NOMO-1 treated with DMSO at 0.1 percent for 48 hours (cell line): ENCODE data around the gene HAPLN1.

ENCODE experiments used
- DNase-seq: peaks from one replicate; lab custom pipeline; 2025; ENCODE audit not compliant: unreplicated experiment; lab: John Stamatoyannopoulos, UW

The HAPLN1 gene

DNA sequence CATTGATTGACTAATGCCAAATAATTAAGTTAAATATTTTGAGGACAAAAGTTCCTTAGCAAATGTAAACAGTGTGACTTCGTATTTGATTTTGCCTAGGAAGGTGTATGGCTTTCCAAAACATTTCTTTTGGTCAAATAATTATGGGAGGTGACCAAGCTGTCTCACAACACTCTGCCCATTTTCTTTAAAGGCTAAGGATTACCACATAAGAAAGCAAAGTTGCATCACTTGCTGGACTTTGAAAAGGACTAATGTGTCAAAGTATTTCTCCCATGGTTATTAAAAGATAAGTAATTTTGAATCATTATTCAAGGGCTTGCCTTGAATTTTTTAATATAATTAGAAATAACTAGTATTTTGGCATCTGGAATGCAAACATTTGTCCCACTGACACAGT, 74.7 kb downstream of the HAPLN1 start:
- DNase-seq: no peak

GRCh38 chr5:83644301-83644700, 76.4 kb downstream of the HAPLN1 start:
- no peak for DNase-seq

DNA sequence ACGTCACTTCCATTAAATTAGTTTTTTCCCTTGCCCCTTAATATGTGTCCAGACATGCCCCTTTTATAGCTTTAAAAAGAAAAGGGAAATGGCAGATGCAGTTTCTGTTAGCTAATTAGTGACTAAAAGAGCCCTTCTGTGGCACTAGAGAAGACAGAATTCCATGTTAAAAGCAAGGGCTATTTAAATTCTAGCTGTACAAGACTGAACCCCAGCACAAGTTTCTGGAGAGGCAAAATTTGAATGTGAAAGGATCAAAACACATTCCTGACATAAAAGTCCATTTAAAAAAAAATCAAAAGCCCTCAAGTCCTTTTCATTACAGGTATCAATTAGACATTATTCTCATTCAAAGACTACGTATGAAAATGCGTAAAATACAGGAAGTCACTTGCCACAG, 78.7 kb downstream of the HAPLN1 start:
- DNase-seq: peak; percentile 49

- DNase-seq: no peak
Measured at GRCh38 chr5:83639911-83640310, 80.7 kb downstream of the HAPLN1 start.

DNA sequence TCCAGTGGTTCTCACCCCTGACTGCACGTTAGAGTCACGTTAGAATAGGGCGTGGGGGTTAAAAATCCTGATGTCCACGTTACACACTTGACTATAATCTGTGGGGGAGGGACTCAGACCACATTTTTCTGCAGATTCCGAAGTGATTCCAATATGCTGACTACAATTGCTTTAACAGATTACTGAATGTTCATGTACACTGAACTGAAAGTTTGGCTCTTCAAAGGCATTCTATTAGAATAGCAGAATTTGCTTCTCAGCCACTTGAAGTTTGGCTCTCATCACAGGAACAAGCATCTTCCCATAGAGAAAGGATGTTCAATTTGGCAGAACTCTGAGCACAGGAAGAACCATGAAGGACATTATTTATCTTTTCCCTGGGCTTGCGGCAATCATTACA, 84.5 kb downstream of the HAPLN1 start:
- no peak for DNase-seq

- DNase-seq: no peak
Measured at GRCh38 chr5:83633285-83633684, 87.4 kb downstream of the HAPLN1 start.

DNA sequence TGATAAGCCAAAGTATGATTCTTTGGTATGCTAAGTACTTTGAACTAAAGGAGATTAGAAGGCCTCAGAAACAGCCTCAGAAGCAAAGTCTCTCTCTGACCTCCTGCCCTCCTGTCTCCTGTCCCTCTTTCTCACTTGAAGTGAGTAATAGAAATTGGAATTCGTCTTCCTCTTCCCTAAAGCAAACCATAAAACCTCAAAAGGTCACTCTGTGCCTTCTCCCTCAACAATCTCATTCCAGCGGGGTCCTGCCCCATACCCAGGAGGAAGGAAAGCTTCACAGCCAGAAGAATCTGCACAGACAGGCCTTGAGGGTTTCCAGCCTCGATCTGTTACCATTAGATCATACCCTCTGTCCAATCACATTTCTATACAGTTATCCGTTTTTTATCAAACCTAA, 87.8 kb downstream of the HAPLN1 start:
- DNase-seq: no peak

GRCh38 chr5:83628360-83628759, 92.3 kb downstream of the HAPLN1 start:
- DNase-seq: no peak

- DNase-seq: no peak
Measured at GRCh38 chr5:83614841-83615240, 105.8 kb downstream of the HAPLN1 start.

DNA sequence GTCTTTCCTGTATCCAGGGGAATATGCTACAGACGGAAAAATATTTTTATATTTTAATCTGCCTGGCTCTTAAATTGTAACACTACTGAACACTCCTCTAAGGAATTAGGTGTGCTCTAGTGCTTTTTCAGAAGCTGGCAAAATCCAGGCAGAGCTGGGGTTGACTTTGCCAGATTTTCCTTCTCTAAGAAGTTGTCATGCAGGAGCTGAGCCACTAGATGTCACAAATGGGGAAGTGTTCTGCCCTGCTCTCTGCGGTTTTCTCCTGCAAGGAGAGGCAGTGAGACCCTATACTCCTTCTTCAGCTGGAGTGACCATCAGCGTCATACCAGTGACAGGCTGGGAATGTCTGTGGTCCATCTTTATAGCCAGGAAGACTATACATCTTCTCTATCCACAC, 112.5 kb downstream of the HAPLN1 start:
- DNase-seq: peak; percentile 69

DNA sequence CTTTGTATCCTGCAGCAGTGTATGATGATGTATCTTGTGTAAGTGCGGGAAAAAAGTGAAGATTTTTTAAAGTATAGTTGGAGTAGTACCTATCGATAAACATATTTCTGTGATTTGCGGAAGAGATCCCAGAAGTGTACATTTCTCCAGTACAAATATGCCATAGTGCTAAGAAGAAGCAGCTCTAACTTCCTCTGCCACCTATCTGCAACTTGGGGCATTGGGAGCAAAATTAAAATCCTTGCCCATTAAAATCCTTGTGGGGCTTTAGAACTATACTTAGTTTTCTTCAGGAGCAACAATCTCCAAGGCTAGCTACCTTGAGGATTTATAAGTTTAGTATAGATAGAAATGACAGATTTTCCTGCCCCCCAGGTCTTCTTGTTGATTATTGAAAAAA, 125.4 kb downstream of the HAPLN1 start:
- no peak for DNase-seq

GRCh38 chr5:83590966-83591365, 129.7 kb downstream of the HAPLN1 start:
- DNase-seq: no peak

GRCh38 chr5:83589786-83590185, 130.9 kb downstream of the HAPLN1 start:
- no peak for DNase-seq
